ENCODE data around the gene CASP3.
A peak's percentile ranks its signal among the peaks of the same experiment; 100 is the strongest.
"Not testable (repeated sequence)": the region's sequence is repeated elsewhere in the genome, so short reads cannot be mapped to it uniquely, and the experiment has no call there.

Gene CASP3

GRCh38 chr4:184664445-184665210, 15.4 kb upstream of the CASP3 start:
- DNase-seq (ENCODE audit: low read depth): no peak

GRCh38 chr4:184662236-184662635, 13.0 kb upstream of the CASP3 start:
- DNase-seq (ENCODE audit: low read depth): no peak

GRCh38 chr4:184660978-184661377, 11.7 kb upstream of the CASP3 start:
- no peak for DNase-seq (ENCODE audit: low read depth)

GRCh38 chr4:184657820-184658219, 8.6 kb upstream of the CASP3 start:
- DNase-seq (ENCODE audit: low read depth): not testable (repeated sequence)

- no peak for DNase-seq (ENCODE audit: low read depth)
Measured at GRCh38 chr4:184657144-184657543, 7.9 kb upstream of the CASP3 start.

- DNase-seq (ENCODE audit: low read depth): no peak
Measured at GRCh38 chr4:184655889-184656869, 6.9 kb upstream of the CASP3 start.

GRCh38 chr4:184653650-184654049, 4.4 kb upstream of the CASP3 start:
- no peak for DNase-seq (ENCODE audit: low read depth)

GRCh38 chr4:184652681-184653080, 3.4 kb upstream of the CASP3 start:
- DNase-seq (ENCODE audit: low read depth): not testable (repeated sequence)

GRCh38 chr4:184651899-184652298, 2.7 kb upstream of the CASP3 start:
- no peak for DNase-seq (ENCODE audit: low read depth)

GRCh38 chr4:184649971-184650855, 966 bp upstream of the CASP3 start:
- DNase-seq (ENCODE audit: low read depth): peak; percentile 3

- peak; percentile 28 for DNase-seq (ENCODE audit: low read depth)
Measured at GRCh38 chr4:184648313-184649025, 778 bp downstream of the CASP3 start.

GRCh38 chr4:184648054-184648312, 1.3 kb downstream of the CASP3 start:
- no peak for DNase-seq (ENCODE audit: low read depth)

GRCh38 chr4:184647266-184648053, 1.8 kb downstream of the CASP3 start:
- no peak for DNase-seq (ENCODE audit: low read depth)

GRCh38 chr4:184645904-184646610, 3.2 kb downstream of the CASP3 start:
- DNase-seq (ENCODE audit: low read depth): no peak

GRCh38 chr4:184644553-184645307, 4.5 kb downstream of the CASP3 start:
- DNase-seq (ENCODE audit: low read depth): no peak

GRCh38 chr4:184643731-184644130, 5.5 kb downstream of the CASP3 start:
- DNase-seq (ENCODE audit: low read depth): no peak

GRCh38 chr4:184641451-184641850, 7.8 kb downstream of the CASP3 start:
- no peak for DNase-seq (ENCODE audit: low read depth)

- DNase-seq (ENCODE audit: low read depth): no peak
Measured at GRCh38 chr4:184641022-184641421, 8.2 kb downstream of the CASP3 start.

- DNase-seq (ENCODE audit: low read depth): no peak
Measured at GRCh38 chr4:184636897-184637296, 12.3 kb downstream of the CASP3 start.

Data from activated gamma-delta T cell treated with anti-CD3 and anti-CD28 coated beads, Interleukin-2, amount 50 U/mL, for 16 hours (primary cell).